Activated CD4-positive, alpha-beta T cell treated with anti-CD3 and anti-CD28 coated beads, Interleukin-2, amount 10 ng/mL, durations not matched to agents 24 days and 14 days (primary cell): ENCODE results near the gene MAN1B1. TPM values are rescaled to one million over a fixed set of nuclear protein-coding genes. Genes with fewer than 3 reads are reported as not detected.

ENCODE experiments used
- DNase-seq: peaks from one replicate; pipeline ENCODE4 v3.0.0; 2022
- H3K27ac Mint-ChIP-seq: one replicate; pipeline ENCODE4 v1.8.0; 2022; ENCODE audit warnings: mild to moderate bottlenecking, mixed read lengths
- H3K27me3 Mint-ChIP-seq: one replicate; pipeline ENCODE4 v1.8.0; 2022; ENCODE audit warnings: mixed read lengths
- H3K36me3 Mint-ChIP-seq: one replicate; pipeline ENCODE4 v1.8.0; 2022; ENCODE audit warnings: low read depth, mild to moderate bottlenecking, mixed read lengths
- H3K4me1 Mint-ChIP-seq: one replicate; pipeline ENCODE4 v1.8.0; 2021; ENCODE audit warnings: mixed read lengths
- H3K4me3 Mint-ChIP-seq: one replicate; pipeline ENCODE4 v1.8.0; 2022; ENCODE audit warnings: mild to moderate bottlenecking, moderate library complexity, mixed read lengths
- H3K9me3 Mint-ChIP-seq: one replicate; pipeline ENCODE4 v1.8.0; 2021; ENCODE audit warnings: mixed read lengths
- intact Hi-C: fragments of 100-400 bp; cut with micrococcal nuclease; formaldehyde crosslinking; loops from one replicate; pipeline ENCODE4 v1.15.1; 2023
- total RNA-seq: library from RNA; stranded (reverse); gene quantifications from 2 replicates; pipeline ENCODE4 v1.2.3, GENCODE V29; 2022

The MAN1B1 gene
- total RNA-seq, 1 donor from 2014 or later, result 50.1 TPM

GRCh38 chr9:137136261-137136880, 49.6 kb downstream of the MAN1B1 start:
- no peak overlapping the region for H3K4me3 Mint-ChIP-seq
- peaks cover 39% of the 10 kb centered on the region for H3K27me3 Mint-ChIP-seq
- no peaks in the 10 kb centered on the region for H3K36me3 Mint-ChIP-seq
- intact Hi-C loops, result no loop called here
- H3K27ac Mint-ChIP-seq, result no peak overlapping the region
- H3K4me1 Mint-ChIP-seq, result peaks cover 7% of the 10 kb centered on the region
- no peak for DNase-seq
- no peaks in the 10 kb centered on the region for H3K9me3 Mint-ChIP-seq

- intact Hi-C loops, result no loop called here
- no peak for DNase-seq
- H3K36me3 Mint-ChIP-seq, result no peaks in the 10 kb centered on the region
- no peak overlapping the region for H3K27ac Mint-ChIP-seq
- peaks cover 7% of the 10 kb centered on the region for H3K4me1 Mint-ChIP-seq
- peaks cover 42% of the 10 kb centered on the region for H3K27me3 Mint-ChIP-seq
- no peaks in the 10 kb centered on the region for H3K9me3 Mint-ChIP-seq
- H3K4me3 Mint-ChIP-seq, result no peak overlapping the region
Observed at GRCh38 chr9:137136881-137137607, 50.3 kb downstream of the MAN1B1 start.

GRCh38 chr9:137138058-137138721, 51.4 kb downstream of the MAN1B1 start:
- H3K36me3 Mint-ChIP-seq, result no peaks in the 10 kb centered on the region
- no peak for DNase-seq
- H3K27ac Mint-ChIP-seq, result no peak overlapping the region
- intact Hi-C loops, result no loop called here
- H3K27me3 Mint-ChIP-seq, result peaks cover 44% of the 10 kb centered on the region
- H3K9me3 Mint-ChIP-seq, result no peaks in the 10 kb centered on the region
- H3K4me1 Mint-ChIP-seq, result peaks cover 7% of the 10 kb centered on the region
- no peak overlapping the region for H3K4me3 Mint-ChIP-seq

- no peak within 1 kb of the TSS for H3K4me3 Mint-ChIP-seq
- H3K36me3 Mint-ChIP-seq, result no peaks in the 10 kb centered on the region
- H3K27me3 Mint-ChIP-seq, result peaks cover 42% of the 10 kb centered on the region
- no peaks in the 10 kb centered on the region for H3K9me3 Mint-ChIP-seq
- no peak within 1 kb of the TSS for H3K27ac Mint-ChIP-seq
- intact Hi-C loops, result no loop called here
- DNase-seq, result peak; percentile 90
- H3K4me1 Mint-ChIP-seq, result peaks cover 7% of the 10 kb centered on the region
Observed at GRCh38 chr9:137138722-137139467, 52.1 kb downstream of the MAN1B1 start, which contains the start of gene GRIN1. TSS of gene GRIN1 (plus strand) at chr9:137139154. CDS start at chr9:137139487, 333 bp downstream.

GRCh38 chr9:137139468-137140150, 52.8 kb downstream of the MAN1B1 start:
- H3K27me3 Mint-ChIP-seq, result peaks cover 42% of the 10 kb centered on the region
- no peak for DNase-seq
- intact Hi-C loops, result no loop called here
- no peak overlapping the region for H3K27ac Mint-ChIP-seq
- peaks cover 7% of the 10 kb centered on the region for H3K4me1 Mint-ChIP-seq
- H3K4me3 Mint-ChIP-seq, result no peak overlapping the region
- no peaks in the 10 kb centered on the region for H3K9me3 Mint-ChIP-seq
- no peaks in the 10 kb centered on the region for H3K36me3 Mint-ChIP-seq

GRCh38 chr9:137140151-137141012, 53.6 kb downstream of the MAN1B1 start:
- Mint-ChIP-seq H3K4me1 (peaks cover 7% of the 10 kb centered on the region), H3K27me3 (peaks cover 40% of the 10 kb centered on the region), H3K4me3 (no peak overlapping the region), H3K36me3 (no peaks in the 10 kb centered on the region), H3K27ac (no peak overlapping the region), H3K9me3 (no peaks in the 10 kb centered on the region)
- no peak for DNase-seq
- intact Hi-C loops, result no loop called here

GRCh38 chr9:137141050-137141810, 54.4 kb downstream of the MAN1B1 start:
- intact Hi-C loops, result no loop called here
- H3K4me3 Mint-ChIP-seq, result no peak overlapping the region
- no peak overlapping the region for H3K27ac Mint-ChIP-seq
- peaks cover 35% of the 10 kb centered on the region for H3K27me3 Mint-ChIP-seq
- no peaks in the 10 kb centered on the region for H3K36me3 Mint-ChIP-seq
- peaks cover 7% of the 10 kb centered on the region for H3K4me1 Mint-ChIP-seq
- DNase-seq, result no peak
- H3K9me3 Mint-ChIP-seq, result no peaks in the 10 kb centered on the region

- DNase-seq, result no peak
- H3K4me3 Mint-ChIP-seq, result no peak overlapping the region
- H3K9me3 Mint-ChIP-seq, result no peaks in the 10 kb centered on the region
- H3K27ac Mint-ChIP-seq, result no peak overlapping the region
- peaks cover 7% of the 10 kb centered on the region for H3K4me1 Mint-ChIP-seq
- intact Hi-C loops, result no loop called here
- H3K36me3 Mint-ChIP-seq, result no peaks in the 10 kb centered on the region
- peaks cover 35% of the 10 kb centered on the region for H3K27me3 Mint-ChIP-seq
Observed at GRCh38 chr9:137141976-137142936, 55.5 kb downstream of the MAN1B1 start.

GRCh38 chr9:137143459-137143858, 56.7 kb downstream of the MAN1B1 start:
- H3K27ac Mint-ChIP-seq, result no peak overlapping the region
- intact Hi-C loops, result no loop called here
- no peaks in the 10 kb centered on the region for H3K36me3 Mint-ChIP-seq
- H3K9me3 Mint-ChIP-seq, result no peaks in the 10 kb centered on the region
- no peak for DNase-seq
- no peak overlapping the region for H3K4me3 Mint-ChIP-seq
- peaks cover 26% of the 10 kb centered on the region for H3K27me3 Mint-ChIP-seq
- peaks cover 7% of the 10 kb centered on the region for H3K4me1 Mint-ChIP-seq

- H3K4me3 Mint-ChIP-seq, result no peak overlapping the region
Observed at GRCh38 chr9:137145731-137146526, 59.1 kb downstream of the MAN1B1 start.

GRCh38 chr9:137146527-137146918, 59.7 kb downstream of the MAN1B1 start:
- Mint-ChIP-seq H3K36me3 (no peaks in the 10 kb centered on the region), H3K27ac (no peak overlapping the region), H3K27me3 (peaks cover 7% of the 10 kb centered on the region), H3K4me3 (no peak overlapping the region), H3K4me1 (peaks cover 2% of the 10 kb centered on the region), H3K9me3 (no peaks in the 10 kb centered on the region)
- DNase-seq, result no peak
- intact Hi-C loops, result no loop called here

More at GRCh38 chr9:137145731-137146526, 59.1 kb downstream of the MAN1B1 start:
- DNase-seq, result no peak
- intact Hi-C loops, result no loop called here
- no peaks in the 10 kb centered on the region for H3K36me3 Mint-ChIP-seq
- H3K27ac Mint-ChIP-seq, result no peak overlapping the region
- H3K9me3 Mint-ChIP-seq, result no peaks in the 10 kb centered on the region
- peaks cover 2% of the 10 kb centered on the region for H3K4me1 Mint-ChIP-seq
- H3K27me3 Mint-ChIP-seq, result peaks cover 8% of the 10 kb centered on the region
